OCI-LY1 (cell line): Measurements from ENCODE around the gene G6PC3.

Source experiments
- EZH2 ChIP-seq: fragments of 200-600 bp; sonication (generic), shearing (Covaris generic); IDR thresholded peaks from 2 replicates; pipeline ENCODE4 v1.8.0; 2017; ENCODE audit warnings: borderline replicate concordance, mixed run types, mild to moderate bottlenecking, antibody characterized with exemption, low read length, moderate library complexity, mixed read lengths
- TF ChIP-seq, protein P1 (sequence below): fragments of 200-600 bp; sonication (generic), shearing (Covaris generic); IDR thresholded peaks from 2 replicates; pipeline ENCODE4 v1.5.1; 2017; ENCODE audit warnings: mild to moderate bottlenecking, antibody characterized with exemption, low read length, moderate library complexity, mixed read lengths

GRCh38 chr17:44095388-44095646, 24.8 kb downstream of the G6PC3 start:
- TF ChIP-seq, protein P1, sequence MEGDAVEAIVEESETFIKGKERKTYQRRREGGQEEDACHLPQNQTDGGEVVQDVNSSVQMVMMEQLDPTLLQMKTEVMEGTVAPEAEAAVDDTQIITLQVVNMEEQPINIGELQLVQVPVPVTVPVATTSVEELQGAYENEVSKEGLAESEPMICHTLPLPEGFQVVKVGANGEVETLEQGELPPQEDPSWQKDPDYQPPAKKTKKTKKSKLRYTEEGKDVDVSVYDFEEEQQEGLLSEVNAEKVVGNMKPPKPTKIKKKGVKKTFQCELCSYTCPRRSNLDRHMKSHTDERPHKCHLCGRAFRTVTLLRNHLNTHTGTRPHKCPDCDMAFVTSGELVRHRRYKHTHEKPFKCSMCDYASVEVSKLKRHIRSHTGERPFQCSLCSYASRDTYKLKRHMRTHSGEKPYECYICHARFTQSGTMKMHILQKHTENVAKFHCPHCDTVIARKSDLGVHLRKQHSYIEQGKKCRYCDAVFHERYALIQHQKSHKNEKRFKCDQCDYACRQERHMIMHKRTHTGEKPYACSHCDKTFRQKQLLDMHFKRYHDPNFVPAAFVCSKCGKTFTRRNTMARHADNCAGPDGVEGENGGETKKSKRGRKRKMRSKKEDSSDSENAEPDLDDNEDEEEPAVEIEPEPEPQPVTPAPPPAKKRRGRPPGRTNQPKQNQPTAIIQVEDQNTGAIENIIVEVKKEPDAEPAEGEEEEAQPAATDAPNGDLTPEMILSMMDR: no peak
- no peak for TF ChIP-seq EZH2
